Measurements from ENCODE around the gene MAT2A. TPM values are rescaled to one million over a fixed set of nuclear protein-coding genes. Genes with fewer than 3 reads are reported as not detected.

The MAT2A gene
- total and polyA plus RNA-seq, 9 of the 15 experiments (the other 6 are each of a cell fraction or from before 2014, with no cell fraction given), result 130 to 1,027 (median 240) TPM

DNA sequence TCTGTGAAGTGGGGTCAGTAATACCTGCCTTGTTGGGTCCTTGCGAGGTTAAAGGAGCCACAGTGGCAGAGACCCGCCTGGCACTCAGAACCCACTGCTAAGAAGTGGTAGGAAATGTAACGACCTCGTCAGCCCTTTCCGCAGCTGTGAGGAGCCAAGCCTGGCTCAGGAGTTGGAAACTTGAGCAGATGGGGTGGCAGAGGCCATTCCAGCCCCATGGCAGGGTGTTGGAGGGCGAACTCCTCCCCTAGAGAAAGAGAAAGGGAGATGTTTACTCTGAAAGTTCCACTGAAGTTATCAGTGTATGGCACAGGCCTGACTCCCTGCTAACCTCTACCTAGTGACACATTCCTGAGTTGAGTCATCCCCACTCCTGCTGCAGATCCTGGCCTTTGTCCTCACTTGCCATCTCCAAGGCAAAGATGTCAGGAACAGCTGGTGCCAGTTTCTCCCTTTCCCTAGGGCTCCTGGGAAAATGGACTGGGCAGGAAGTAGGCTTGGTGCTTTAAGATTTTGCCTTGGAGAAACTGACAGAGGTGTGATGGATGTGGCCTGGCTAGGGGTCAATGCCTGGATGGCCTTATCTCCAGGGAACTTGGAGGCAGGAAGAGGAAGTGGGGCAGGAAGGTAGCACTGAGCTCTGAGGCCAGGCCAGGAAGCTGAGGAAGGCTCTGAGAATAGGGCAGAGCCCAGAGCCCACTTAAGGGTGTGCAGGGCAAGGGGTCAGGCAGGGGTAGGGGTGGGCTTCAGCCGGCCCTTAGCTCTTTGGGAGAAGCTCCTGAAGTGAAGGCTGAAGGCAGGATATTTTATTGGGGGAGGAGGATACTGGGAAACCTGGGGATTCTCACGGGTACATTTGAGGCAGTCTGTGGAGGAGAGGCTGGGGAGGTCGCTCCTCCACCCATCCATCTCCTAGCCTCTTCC lies 46.2 kb downstream of the MAT2A start (continued):
- TF ChIP-seq REST (IDR thresholded peaks at IDR 0.05; ENCODE audit: borderline replicate concordance) (no peak), REST (CRISPR knock-in tag; IDR thresholded peaks at IDR 0.05; ENCODE audit: low read depth) (peak; percentile 35; the same call in 1 of the 2 replicates), CUX1 (CRISPR knock-in tag; IDR thresholded peaks at IDR 0.05) (no peak), PHB (CRISPR knock-in tag; IDR thresholded peaks at IDR 0.05) (no peak), SPI1 (IDR thresholded peaks at IDR 0.05; ENCODE audit: borderline replicate concordance, low read depth, low read length) (peak; percentile 99), TGIF2 (CRISPR knock-in tag; IDR thresholded peaks at IDR 0.05) (no peak), FOXK2 (conservative IDR thresholded peaks at IDR 0.05 in 1 of 2, IDR thresholded peaks at IDR 0.05 in 1 of 2; ENCODE audit: low read depth in 2 of 2) (peak; percentile 29 to 61; a peak in 1 of 4 replicates)
- TF ChIP-seq, protein P1, sequence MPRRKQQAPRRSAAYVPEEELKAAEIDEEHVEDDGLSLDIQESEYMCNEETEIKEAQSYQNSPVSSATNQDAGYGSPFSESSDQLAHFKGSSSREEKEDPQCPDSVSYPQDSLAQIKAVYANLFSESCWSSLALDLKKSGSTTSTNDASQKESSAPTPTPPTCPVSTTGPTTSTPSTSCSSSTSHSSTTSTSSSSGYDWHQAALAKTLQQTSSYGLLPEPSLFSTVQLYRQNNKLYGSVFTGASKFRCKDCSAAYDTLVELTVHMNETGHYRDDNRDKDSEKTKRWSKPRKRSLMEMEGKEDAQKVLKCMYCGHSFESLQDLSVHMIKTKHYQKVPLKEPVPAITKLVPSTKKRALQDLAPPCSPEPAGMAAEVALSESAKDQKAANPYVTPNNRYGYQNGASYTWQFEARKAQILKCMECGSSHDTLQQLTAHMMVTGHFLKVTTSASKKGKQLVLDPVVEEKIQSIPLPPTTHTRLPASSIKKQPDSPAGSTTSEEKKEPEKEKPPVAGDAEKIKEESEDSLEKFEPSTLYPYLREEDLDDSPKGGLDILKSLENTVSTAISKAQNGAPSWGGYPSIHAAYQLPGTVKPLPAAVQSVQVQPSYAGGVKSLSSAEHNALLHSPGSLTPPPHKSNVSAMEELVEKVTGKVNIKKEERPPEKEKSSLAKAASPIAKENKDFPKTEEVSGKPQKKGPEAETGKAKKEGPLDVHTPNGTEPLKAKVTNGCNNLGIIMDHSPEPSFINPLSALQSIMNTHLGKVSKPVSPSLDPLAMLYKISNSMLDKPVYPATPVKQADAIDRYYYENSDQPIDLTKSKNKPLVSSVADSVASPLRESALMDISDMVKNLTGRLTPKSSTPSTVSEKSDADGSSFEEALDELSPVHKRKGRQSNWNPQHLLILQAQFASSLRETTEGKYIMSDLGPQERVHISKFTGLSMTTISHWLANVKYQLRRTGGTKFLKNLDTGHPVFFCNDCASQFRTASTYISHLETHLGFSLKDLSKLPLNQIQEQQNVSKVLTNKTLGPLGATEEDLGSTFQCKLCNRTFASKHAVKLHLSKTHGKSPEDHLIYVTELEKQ (CRISPR knock-in tag; IDR thresholded peaks at IDR 0.05), result no peak

Data from K562 (cell line).